Measurements from ENCODE around the gene RALBP1. TPM values are rescaled to one million over a fixed set of nuclear protein-coding genes. Genes with fewer than 3 reads are reported as not detected.

The RALBP1 gene
- total RNA-seq, 2 donors from 2014 or later: 22.1 to 29.6 TPM

DNA sequence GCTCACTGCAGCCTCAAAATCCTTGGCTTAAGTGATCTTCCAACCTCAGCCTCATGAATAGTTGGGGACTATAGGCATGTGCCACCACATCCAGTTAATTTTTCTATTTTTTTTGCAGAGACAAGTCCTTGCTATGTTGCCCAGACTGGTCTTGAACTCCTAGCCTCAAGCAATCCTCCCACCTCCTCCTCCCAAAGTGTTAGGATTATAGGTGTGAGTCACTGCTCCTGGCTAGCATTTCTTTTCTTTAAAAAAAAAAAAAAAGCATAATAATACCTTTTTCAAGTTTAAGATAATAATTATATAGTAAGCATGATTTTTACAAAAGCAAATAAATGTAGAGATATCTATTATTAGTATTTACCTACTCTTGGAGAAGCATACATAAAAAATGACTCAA is 103.0 kb downstream of the RALBP1 start:
- no peak for ATAC-seq
- Histone ChIP-seq H3K36me3 (replicated peaks in 1 of 2; ENCODE audit: insufficient read depth in 1 of 2, low read depth in 2 of 2) (peaks cover 6 to 14% of the 10 kb centered on the region in 2 donors), H3K27me3 (no peaks in the 10 kb centered on the region), H3K27ac (no peak overlapping the region), H3K4me1 (no peaks in the 10 kb centered on the region), H3K4me3 (no peak overlapping the region), H3K9me3 (no peaks in the 10 kb centered on the region)
- intact Hi-C loops (cut with DNase I): no loop called here
- TF ChIP-seq, protein P1, sequence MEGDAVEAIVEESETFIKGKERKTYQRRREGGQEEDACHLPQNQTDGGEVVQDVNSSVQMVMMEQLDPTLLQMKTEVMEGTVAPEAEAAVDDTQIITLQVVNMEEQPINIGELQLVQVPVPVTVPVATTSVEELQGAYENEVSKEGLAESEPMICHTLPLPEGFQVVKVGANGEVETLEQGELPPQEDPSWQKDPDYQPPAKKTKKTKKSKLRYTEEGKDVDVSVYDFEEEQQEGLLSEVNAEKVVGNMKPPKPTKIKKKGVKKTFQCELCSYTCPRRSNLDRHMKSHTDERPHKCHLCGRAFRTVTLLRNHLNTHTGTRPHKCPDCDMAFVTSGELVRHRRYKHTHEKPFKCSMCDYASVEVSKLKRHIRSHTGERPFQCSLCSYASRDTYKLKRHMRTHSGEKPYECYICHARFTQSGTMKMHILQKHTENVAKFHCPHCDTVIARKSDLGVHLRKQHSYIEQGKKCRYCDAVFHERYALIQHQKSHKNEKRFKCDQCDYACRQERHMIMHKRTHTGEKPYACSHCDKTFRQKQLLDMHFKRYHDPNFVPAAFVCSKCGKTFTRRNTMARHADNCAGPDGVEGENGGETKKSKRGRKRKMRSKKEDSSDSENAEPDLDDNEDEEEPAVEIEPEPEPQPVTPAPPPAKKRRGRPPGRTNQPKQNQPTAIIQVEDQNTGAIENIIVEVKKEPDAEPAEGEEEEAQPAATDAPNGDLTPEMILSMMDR (IDR thresholded peaks at IDR 0.05): no peak
- TF ChIP-seq POLR2A (IDR thresholded peaks at IDR 0.05): no peak
- no peak for DNase-seq

DNA sequence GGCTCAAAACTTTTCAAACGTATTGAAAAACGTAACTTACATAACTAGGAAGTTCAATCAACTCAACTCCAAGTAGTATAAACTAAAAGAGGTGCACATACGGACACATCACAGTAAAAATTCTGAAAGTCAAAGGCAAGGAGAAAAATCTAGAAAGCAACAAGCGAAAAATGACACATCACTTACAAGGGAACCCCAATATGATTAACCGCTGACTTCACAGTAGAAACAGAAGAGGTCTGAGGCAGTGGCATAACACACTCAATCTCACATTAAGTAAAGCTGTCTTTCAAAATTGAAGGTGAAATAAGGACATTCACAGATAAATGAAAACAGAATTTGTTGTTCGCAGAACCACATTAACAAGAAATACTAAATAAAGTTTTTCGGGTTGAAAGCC is 106.4 kb downstream of the RALBP1 start:
- H3K36me3 ChIP-seq (replicated peaks in 1 of 2; ENCODE audit: insufficient read depth in 1 of 2, low read depth in 2 of 2): peaks cover 6 to 14% of the 10 kb centered on the region in 2 donors
- intact Hi-C loops (cut with DNase I): loop anchor here (10.0 kb wide), 1 partner anchor 143 kb away; no protein-coding TSS in a partner anchor
- no peaks in the 10 kb centered on the region for H3K9me3 ChIP-seq
- DNase-seq: no peak
- H3K27ac ChIP-seq: no peak overlapping the region
- ATAC-seq: no peak
- WGBS, 2 donors: 93 to 95% methylated on average over 7 of the region's 7 CpGs
- H3K4me3 ChIP-seq: no peak overlapping the region
- no peaks in the 10 kb centered on the region for H3K4me1 ChIP-seq
- H3K27me3 ChIP-seq: no peaks in the 10 kb centered on the region
- TF ChIP-seq, protein P1 (IDR thresholded peaks at IDR 0.05): no peak
- no peak for TF ChIP-seq POLR2A (IDR thresholded peaks at IDR 0.05)

DNA sequence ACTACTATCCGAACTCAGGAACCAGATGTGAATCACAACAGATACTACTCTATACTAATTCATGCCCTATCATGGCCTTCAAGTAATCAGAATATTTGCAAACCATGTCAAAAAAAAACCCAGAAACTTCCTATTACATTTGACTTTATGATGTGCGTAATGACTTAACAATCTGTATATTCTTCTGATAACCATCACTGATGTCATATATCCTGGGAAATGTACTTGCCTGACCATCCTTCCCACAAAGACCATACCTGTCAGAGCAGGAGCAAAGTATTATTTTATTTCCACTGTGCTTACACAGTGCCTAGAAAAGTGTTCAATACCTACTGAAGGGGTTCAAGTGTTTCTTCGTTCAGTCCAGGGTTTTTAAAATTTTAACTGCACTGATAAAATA is 111.5 kb downstream of the RALBP1 start:
- Histone ChIP-seq H3K4me3 (no peak overlapping the region), H3K27me3 (no peaks in the 10 kb centered on the region), H3K27ac (no peak overlapping the region), H3K4me1 (no peaks in the 10 kb centered on the region), H3K9me3 (no peaks in the 10 kb centered on the region), H3K36me3 (replicated peaks in 1 of 2; ENCODE audit: insufficient read depth in 1 of 2, low read depth in 2 of 2) (peaks cover 8 to 9% of the 10 kb centered on the region in 2 donors)
- ATAC-seq (no peak), DNase-seq (no peak)
- TF ChIP-seq, protein P1 (IDR thresholded peaks at IDR 0.05): no peak
- TF ChIP-seq POLR2A (IDR thresholded peaks at IDR 0.05): no peak
- intact Hi-C loops (cut with DNase I): loop anchor here (10.0 kb wide), 1 partner anchor 138 kb away; no protein-coding TSS in a partner anchor
- 90 to 92% methylated on average over 3 of the region's 3 CpGs for WGBS, 2 donors

Small RNAs within 50 kb of the gene (small RNA-seq; reads per million reads assigned to genes)
- not detected for gene RNU2-27P

Other genes starting within 250 kb of the RALBP1 start
- gene TWSG1, start 140.7 kb upstream of the RALBP1 start, total RNA-seq: 10 to 100 TPM in 1 of 2 donors, 1 to 10 TPM in 1; 9.2 to 11.4 TPM
- gene PPP4R1, start 139.0 kb downstream of the RALBP1 start, total RNA-seq: 10 to 100 TPM; 46.4 to 73.5 TPM
- 1 to 10 TPM; 4.3 to 8.0 TPM for gene RAB31, start 232.8 kb downstream of the RALBP1 start, total RNA-seq

Measured in body of pancreas (tissue), 4 donors.